Mesenchymal stem cell (in vitro differentiated cells and primary cell): ENCODE measurements around the gene MTCL1.
A peak's percentile ranks its signal among the peaks of the same experiment; 100 is the strongest.

Source experiments
- DNase-seq: peaks from one replicate; pipeline ENCODE4 v3.0.0-alpha.2; 2013
- H2AFZ ChIP-seq: one replicate; pipeline ENCODE4 v1.6.1; 2013; ENCODE audit warnings: low read depth, mild to moderate bottlenecking, control low read depth, inconsistent platforms, low read length, moderate library complexity
- H2AK5ac ChIP-seq: 2 replicates; pipeline ENCODE4 v1.6.1; 2013; ENCODE audit warnings: low read length, moderate library complexity, mild to moderate bottlenecking, inconsistent platforms; ENCODE audit not compliant: severe bottlenecking
- H2BK120ac ChIP-seq: one replicate; pipeline ENCODE4 v1.6.1; 2013; ENCODE audit warnings: low read depth, mild to moderate bottlenecking, inconsistent platforms, low read length, moderate library complexity
- H2BK12ac ChIP-seq, 2 experiments: one replicate each; pipeline ENCODE4 v1.6.1; 2013; ENCODE audit warnings: inconsistent platforms in 2 of 2, low read length in 2 of 2, mild to moderate bottlenecking in 2 of 2, moderate library complexity in 2 of 2, control low read depth in 1 of 2
- H2BK15ac ChIP-seq: one replicate; pipeline ENCODE4 v1.6.1; 2013; ENCODE audit warnings: mild to moderate bottlenecking, low read depth, inconsistent platforms; ENCODE audit not compliant: poor library complexity, severe bottlenecking
- H2BK5ac ChIP-seq: 2 replicates; pipeline ENCODE4 v1.6.1; 2013; ENCODE audit warnings: low read depth, mild to moderate bottlenecking, low read length, control low read depth, inconsistent platforms; ENCODE audit not compliant: poor library complexity, severe bottlenecking
- H3K14ac ChIP-seq, 2 experiments: one replicate each; pipeline ENCODE4 v1.6.1; 2013; ENCODE audit warnings: inconsistent platforms in 2 of 2, low read length in 2 of 2, control low read depth in 1 of 2, mild to moderate bottlenecking in 1 of 2, moderate library complexity in 1 of 2
- H3K18ac ChIP-seq, 2 experiments: one replicate each; pipeline ENCODE4 v1.6.1; 2013; ENCODE audit warnings: inconsistent platforms in 2 of 2, low read length in 2 of 2, control low read depth in 1 of 2, low read depth in 1 of 2, mild to moderate bottlenecking in 1 of 2
- H3K23ac ChIP-seq, 2 experiments: one replicate each; pipeline ENCODE4 v1.6.1; 2013; ENCODE audit warnings: inconsistent platforms in 2 of 2, low read length in 2 of 2, mild to moderate bottlenecking in 2 of 2, moderate library complexity in 2 of 2, control low read depth in 1 of 2
- H3K27ac ChIP-seq: 2 replicates; pipeline ENCODE4 v1.5.1; 2013; ENCODE audit warnings: mild to moderate bottlenecking, moderate library complexity, low read length, control low read depth, inconsistent platforms; ENCODE audit not compliant: poor library complexity, severe bottlenecking
- H3K27me3 ChIP-seq, 2 experiments: 2 replicates each; pipeline versions ENCODE4 v1.6.1 to v1.7.0; 2013; ENCODE audit warnings: low read length in 2 of 2, mild to moderate bottlenecking in 2 of 2, moderate library complexity in 2 of 2, control low read depth in 1 of 2, inconsistent platforms in 1 of 2; ENCODE audit not compliant: control insufficient read depth in 1 of 2, insufficient read depth in 1 of 2
- H3K36me3 ChIP-seq, 2 experiments: 2 replicates each; pipeline versions ENCODE4 v1.6.1 to v1.7.0; 2013; ENCODE audit warnings: low read length in 2 of 2, control low read depth in 1 of 2, inconsistent platforms in 1 of 2, low read depth in 1 of 2, mild to moderate bottlenecking in 1 of 2; ENCODE audit not compliant: insufficient read depth in 2 of 2, control insufficient read depth in 1 of 2
- H3K4ac ChIP-seq, 2 experiments: one replicate each; pipeline ENCODE4 v1.6.1; 2013; ENCODE audit warnings: inconsistent platforms in 2 of 2, low read length in 2 of 2, mild to moderate bottlenecking in 2 of 2, moderate library complexity in 2 of 2, control low read depth in 1 of 2, low read depth in 1 of 2
- H3K4me1 ChIP-seq: 2 replicates; pipeline ENCODE4 v1.6.1; 2013; ENCODE audit warnings: low read depth, low read length, control low read depth; ENCODE audit not compliant: control insufficient read depth, insufficient read depth
- H3K4me2 ChIP-seq: 2 replicates; pipeline ENCODE4 v1.6.1; 2013; ENCODE audit warnings: low read length, mild to moderate bottlenecking, inconsistent platforms; ENCODE audit not compliant: poor library complexity, severe bottlenecking
- H3K4me3 ChIP-seq, 2 experiments: 2 replicates each; pipeline versions ENCODE4 v1.5.1 to v1.7.0; 2013; ENCODE audit warnings: low read length in 2 of 2, mild to moderate bottlenecking in 2 of 2, control low read depth in 1 of 2, low read depth in 1 of 2; ENCODE audit not compliant: insufficient read depth in 1 of 2
- H3K79me1 ChIP-seq: replicated peaks from 2 replicates; pipeline ENCODE4 v1.6.1; 2013; ENCODE audit warnings: mild to moderate bottlenecking, control low read depth, low read length, inconsistent platforms; ENCODE audit not compliant: poor library complexity, severe bottlenecking
- H3K9ac ChIP-seq: 2 replicates; pipeline ENCODE4 v1.7.0; 2013; ENCODE audit warnings: mild to moderate bottlenecking, low read length, moderate library complexity
- H3K9me3 ChIP-seq: 2 replicates; pipeline ENCODE4 v1.7.0; 2013; ENCODE audit warnings: mild to moderate bottlenecking, low read length; ENCODE audit not compliant: control insufficient read depth
- H4K8ac ChIP-seq: one replicate; pipeline ENCODE4 v1.6.1; 2013; ENCODE audit warnings: inconsistent platforms, mild to moderate bottlenecking, low read length, moderate library complexity
- H4K91ac ChIP-seq: one replicate; pipeline ENCODE4 v1.6.1; 2013; ENCODE audit warnings: mild to moderate bottlenecking, low read length, inconsistent platforms
- WGBS: methylation state at CpG from one replicate; pipeline ENCODE4 v1.1.7; 2013; ENCODE audit warnings: mixed read lengths; 5-methylcytosine and 5-hydroxymethylcytosine counted together

MTCL1 gene

GRCh38 chr18:8745355-8746014, 40.1 kb downstream of the MTCL1 start:
- H3K4me1 ChIP-seq, result peaks cover 34% of the 10 kb centered on the region

GRCh38 chr18:8747440-8747937, 42.1 kb downstream of the MTCL1 start:
- peak overlapping the region; percentile 96 for H2BK5ac ChIP-seq
- H3K18ac ChIP-seq, result peak overlapping the region; percentile 64 to 98
- H3K4me1 ChIP-seq, result peaks cover 42% of the 10 kb centered on the region
- peak overlapping the region; percentile 56 for H2BK120ac ChIP-seq
- whole genome bisulfite sequencing, result 0% methylated on average over 6 of the region's 6 CpGs
- peak overlapping the region; percentile 94 for H3K27ac ChIP-seq
- peak overlapping the region in 1 of 2 experiments; percentile 92 for H3K14ac ChIP-seq
- H3K4me2 ChIP-seq, result no peak overlapping the region
- peak overlapping the region; percentile 97 for H4K91ac ChIP-seq
- peak overlapping the region; percentile 90 for H4K8ac ChIP-seq
- no peak overlapping the region for H3K23ac ChIP-seq
- no peaks in the 10 kb centered on the region for H3K27me3 ChIP-seq
- no peak overlapping the region for H3K4me3 ChIP-seq
- H2AK5ac ChIP-seq, result peak overlapping the region; percentile 49
- no peaks in the 10 kb centered on the region for H3K9me3 ChIP-seq
- H3K4ac ChIP-seq, result peak overlapping the region; percentile 79 to 97
- no peaks in the 10 kb centered on the region for H3K79me1 ChIP-seq
- peak overlapping the region; percentile 81 to 100 for H2BK12ac ChIP-seq
- H2AFZ ChIP-seq, result no peak overlapping the region
- no peak overlapping the region for H2BK15ac ChIP-seq
- peaks cover 33 to 89% of the 10 kb centered on the region in 2 experiments for H3K36me3 ChIP-seq
- H3K9ac ChIP-seq, result no peak overlapping the region
- peak; percentile 92 for DNase-seq

More at GRCh38 chr18:8745355-8746014, 40.1 kb downstream of the MTCL1 start:
- Histone ChIP-seq H4K91ac (no peak overlapping the region), H3K36me3 (peaks cover 40 to 95% of the 10 kb centered on the region in 2 experiments), H3K4me2 (no peak overlapping the region), H2BK15ac (no peak overlapping the region), H3K79me1 (no peaks in the 10 kb centered on the region), H2AK5ac (no peak overlapping the region), H2AFZ (no peak overlapping the region), H3K9ac (no peak overlapping the region), H3K4me3 (no peak overlapping the region), H3K9me3 (no peaks in the 10 kb centered on the region), H2BK12ac (no peak overlapping the region), H2BK5ac (no peak overlapping the region), H4K8ac (no peak overlapping the region), H3K27me3 (no peaks in the 10 kb centered on the region), H3K4ac (no peak overlapping the region), H3K18ac (no peak overlapping the region), H3K14ac (no peak overlapping the region), H3K27ac (peak overlapping the region; percentile 94), H2BK120ac (no peak overlapping the region), H3K23ac (no peak overlapping the region)
- DNase-seq, result no peak
- 82% methylated on average over 15 of the region's 15 CpGs for WGBS

- Histone ChIP-seq H4K91ac (peak overlapping the region; percentile 91), H3K4ac (peak overlapping the region; percentile 65 to 80), H2BK12ac (peak overlapping the region; percentile 75 to 93), H3K18ac (peak overlapping the region; percentile 76 to 86), H2AK5ac (peak overlapping the region; percentile 92), H3K4me3 (no peak overlapping the region), H3K9me3 (no peaks in the 10 kb centered on the region), H3K27me3 (no peaks in the 10 kb centered on the region), H3K14ac (no peak overlapping the region), H2BK15ac (peak overlapping the region; percentile 68), H3K23ac (no peak overlapping the region), H2BK120ac (peak overlapping the region; percentile 65), H3K36me3 (peaks cover 46 to 84% of the 10 kb centered on the region in 2 experiments), H3K79me1 (no peaks in the 10 kb centered on the region), H2AFZ (no peak overlapping the region), H3K27ac (peak overlapping the region; percentile 75), H4K8ac (peak overlapping the region; percentile 59), H3K9ac (no peak overlapping the region), H3K4me2 (no peak overlapping the region), H3K4me1 (peaks cover 47% of the 10 kb centered on the region), H2BK5ac (no peak overlapping the region)
- DNase-seq, result no peak
- WGBS, result 97% methylated on average over 6 of the region's 6 CpGs
These were observed 44.1 kb downstream of the MTCL1 start for GRCh38 chr18:8749492-8749891.

GRCh38 chr18:8750954-8751415, 45.6 kb downstream of the MTCL1 start:
- H3K27ac ChIP-seq, result peak overlapping the region; percentile 92
- no peak overlapping the region for H2AFZ ChIP-seq
- H3K9ac ChIP-seq, result peak overlapping the region; percentile 64
- no peak overlapping the region for H3K23ac ChIP-seq
- H4K91ac ChIP-seq, result peak overlapping the region; percentile 44
- H2AK5ac ChIP-seq, result peak overlapping the region; percentile 60
- no peak overlapping the region for H2BK15ac ChIP-seq
- H2BK5ac ChIP-seq, result peak overlapping the region; percentile 0
- H3K27me3 ChIP-seq, result no peaks in the 10 kb centered on the region
- H4K8ac ChIP-seq, result peak overlapping the region; percentile 41
- H3K4me3 ChIP-seq, result peak overlapping the region in 1 of 2 experiments; percentile 16
- peak overlapping the region in 1 of 2 experiments; percentile 51 for H3K4ac ChIP-seq
- H3K4me1 ChIP-seq, result peaks cover 54% of the 10 kb centered on the region
- no peak overlapping the region for H3K4me2 ChIP-seq
- H3K36me3 ChIP-seq, result peaks cover 48 to 85% of the 10 kb centered on the region in 2 experiments
- peak; percentile 95 for DNase-seq
- H3K18ac ChIP-seq, result peak overlapping the region; percentile 81 to 90
- peak overlapping the region in 1 of 2 experiments; percentile 87 for H2BK12ac ChIP-seq
- no peaks in the 10 kb centered on the region for H3K9me3 ChIP-seq
- WGBS, result 8% methylated on average over 8 of the region's 8 CpGs
- no peak overlapping the region for H3K14ac ChIP-seq
- H2BK120ac ChIP-seq, result peak overlapping the region; percentile 80
- H3K79me1 ChIP-seq, result no peaks in the 10 kb centered on the region
